GM13977 (cell line): Measurements from ENCODE around the gene MMP28.

ENCODE experiments used
- DNase-seq: peaks from one replicate; pipeline ENCODE4 v3.0.0; 2012; ENCODE audit warnings: low spot score
- in situ Hi-C: fragments of 300-500 bp; cut with MboI; formaldehyde crosslinking; loops from one replicate; pipeline ENCODE4 v1.12.0; 2022; ENCODE audit warnings: low sequenced_read_pairs, low pct_unique_long_range_greater_than_20kb, mixed read lengths, inconsistent platforms; ENCODE audit not compliant: unreplicated experiment
- TF ChIP-seq, protein P1 (sequence below): IDR thresholded peaks from 2 replicates; pipeline ENCODE4 v1.5.1; 2012; ENCODE audit warnings: mild to moderate bottlenecking, control low read depth; ENCODE audit not compliant: insufficient read depth; ENCODE audit errors: extremely low read depth, missing control alignments

Gene MMP28

DNA sequence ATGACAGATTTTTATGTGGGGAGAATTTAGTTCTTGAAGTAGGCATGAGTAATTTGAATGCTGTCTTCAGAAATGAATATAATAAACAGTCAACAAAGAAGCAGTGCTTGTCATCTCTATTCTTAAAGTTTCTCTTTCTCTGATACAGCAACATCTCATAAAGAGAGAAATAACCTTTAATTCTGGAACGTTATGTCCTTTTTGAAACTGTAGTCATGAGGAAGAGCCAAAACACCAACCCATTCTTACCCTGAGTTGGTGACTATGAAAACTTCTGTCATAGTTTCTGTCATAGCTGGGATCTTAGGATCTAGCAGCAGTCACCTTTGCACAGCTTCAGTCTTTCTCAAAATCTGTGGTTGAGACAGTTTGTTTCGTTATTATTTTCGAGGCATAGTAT, 79.3 kb downstream of the MMP28 start:
- in situ Hi-C loops = no loop called here
- no peak for DNase-seq
- TF ChIP-seq, protein P1, sequence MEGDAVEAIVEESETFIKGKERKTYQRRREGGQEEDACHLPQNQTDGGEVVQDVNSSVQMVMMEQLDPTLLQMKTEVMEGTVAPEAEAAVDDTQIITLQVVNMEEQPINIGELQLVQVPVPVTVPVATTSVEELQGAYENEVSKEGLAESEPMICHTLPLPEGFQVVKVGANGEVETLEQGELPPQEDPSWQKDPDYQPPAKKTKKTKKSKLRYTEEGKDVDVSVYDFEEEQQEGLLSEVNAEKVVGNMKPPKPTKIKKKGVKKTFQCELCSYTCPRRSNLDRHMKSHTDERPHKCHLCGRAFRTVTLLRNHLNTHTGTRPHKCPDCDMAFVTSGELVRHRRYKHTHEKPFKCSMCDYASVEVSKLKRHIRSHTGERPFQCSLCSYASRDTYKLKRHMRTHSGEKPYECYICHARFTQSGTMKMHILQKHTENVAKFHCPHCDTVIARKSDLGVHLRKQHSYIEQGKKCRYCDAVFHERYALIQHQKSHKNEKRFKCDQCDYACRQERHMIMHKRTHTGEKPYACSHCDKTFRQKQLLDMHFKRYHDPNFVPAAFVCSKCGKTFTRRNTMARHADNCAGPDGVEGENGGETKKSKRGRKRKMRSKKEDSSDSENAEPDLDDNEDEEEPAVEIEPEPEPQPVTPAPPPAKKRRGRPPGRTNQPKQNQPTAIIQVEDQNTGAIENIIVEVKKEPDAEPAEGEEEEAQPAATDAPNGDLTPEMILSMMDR = no peak
